GM12878 (cell line): ENCODE measurements around the gene CNTNAP2. TPM values are rescaled to one million over a fixed set of nuclear protein-coding genes. Genes with fewer than 3 reads are reported as not detected.

ENCODE experiments used
- ATAC-seq: fragments of 200-7000 bp; cut with Tn5 transposase; 3 replicates; pipeline ENCODE4 v1.9.1; 2020; ENCODE audit warnings: mild to moderate bottlenecking, moderate library complexity
- BruUV-seq: library from RNA; stranded (reverse); fragments of 400-500 nt; replicated peaks from 2 replicates; lab custom pipeline; 2021; lab: Mats Ljungman, UMichigan
- CTCF ChIA-PET: fragments of 300-600 bp; sonication (Branson Sonifier 250); formaldehyde crosslinking; extraction: SDS; loops from one replicate; lab custom pipeline; 2021; ENCODE audit warnings: inconsistent platforms; lab: Yijun Ruan, JAX
- POLR2A ChIA-PET: fragments of 350-600 bp; formaldehyde crosslinking; extraction: SDS; loops from one replicate; lab custom pipeline; 2021; ENCODE audit warnings: inconsistent platforms; lab: Charles Lee
- RAD21 ChIA-PET: fragments of 300-600 bp; sonication (Branson Sonifier 250); formaldehyde crosslinking; loops from one replicate; lab custom pipeline; 2023; ENCODE audit warnings: antibody characterized with exemption; ENCODE audit not compliant: unreplicated experiment; lab: Charles Lee
- SMC1A ChIA-PET: fragments of 300-600 bp; sonication (Branson Sonifier 250); formaldehyde crosslinking; loops from one replicate; lab custom pipeline; 2023; ENCODE audit not compliant: unreplicated experiment, uncharacterized antibody; lab: Charles Lee
- DNase-seq: peaks from one replicate; pipeline ENCODE4 v3.0.0-alpha.2; 2011; ENCODE audit warnings: low read depth, low spot score
- FAIRE-seq: peaks from 3 replicates; lab custom pipeline; 2011; peaks lifted over from hg19 to GRCh38; lab: Jason Lieb, UNC
- H2AFZ ChIP-seq: 2 replicates; pipeline ENCODE4 v1.6.0; 2011; ENCODE audit warnings: low read depth, low read length, control low read depth; ENCODE audit not compliant: control insufficient read depth
- H3K27ac ChIP-seq: 2 replicates; pipeline ENCODE4 v1.5.1; 2011; ENCODE audit warnings: control low read depth; ENCODE audit not compliant: control insufficient read depth, insufficient read depth
- H3K27me3 ChIP-seq, 2 experiments: replicated peaks in 1 of 2; 2 replicates each; pipeline versions ENCODE4 v1.6.0 to v1.6.1; 2011; ENCODE audit warnings: low read length in 1 of 2; ENCODE audit not compliant: control insufficient read depth in 2 of 2, insufficient read depth in 2 of 2
- H3K36me3 ChIP-seq, 2 experiments: 2 replicates each; pipeline ENCODE4 v1.5.1; 2011; ENCODE audit warnings: low read length in 1 of 2; ENCODE audit not compliant: control insufficient read depth in 2 of 2, insufficient read depth in 2 of 2
- H3K4me1 ChIP-seq: 2 replicates; pipeline ENCODE4 v1.6.1; 2011; ENCODE audit warnings: mild to moderate bottlenecking, low read length, moderate library complexity, mixed read lengths; ENCODE audit not compliant: control insufficient read depth, insufficient read depth
- H3K4me2 ChIP-seq: 2 replicates; pipeline ENCODE4 v1.6.0; 2011; ENCODE audit warnings: control low read depth; ENCODE audit not compliant: control insufficient read depth, insufficient read depth
- H3K4me3 ChIP-seq: fragments of 200-600 bp; sonication (generic); 2 replicates; pipeline ENCODE4 v1.5.1; 2016
- H3K79me2 ChIP-seq: 2 replicates; pipeline ENCODE4 v1.6.0; 2011; ENCODE audit warnings: low read length; ENCODE audit not compliant: control insufficient read depth, insufficient read depth
- H3K9ac ChIP-seq: 2 replicates; pipeline ENCODE4 v1.8.0; 2011; ENCODE audit warnings: low read length, control low read depth, mixed read lengths; ENCODE audit not compliant: control insufficient read depth, insufficient read depth
- H3K9me3 ChIP-seq: replicated peaks from 3 replicates; pipeline ENCODE4 v1.5.1; 2011; ENCODE audit warnings: mild to moderate bottlenecking, low read length; ENCODE audit not compliant: control insufficient read depth, insufficient read depth
- H4K20me1 ChIP-seq: 2 replicates; pipeline ENCODE4 v1.6.0; 2011; ENCODE audit not compliant: control insufficient read depth, insufficient read depth
- BHLHE40 ChIP-seq, 2 experiments: fragments of 450-650 bp in 1 of 2; IDR thresholded peaks; 2 replicates each; pipeline ENCODE4 v1.6.1; 2011 to 2017; ENCODE audit warnings: low read depth in 2 of 2, borderline replicate concordance in 1 of 2, improper control_type of control experiment in 1 of 2, low read length in 1 of 2, mild to moderate bottlenecking in 1 of 2
- EED ChIP-seq: sonication (generic); IDR thresholded peaks from 2 replicates; pipeline ENCODE4 v1.6.1; 2016; ENCODE audit warnings: antibody characterized with exemption, low read depth
- EZH2 ChIP-seq: IDR thresholded peaks from 2 replicates; pipeline ENCODE4 v1.6.1; 2012; ENCODE audit warnings: low read depth, mild to moderate bottlenecking, control low read depth, inconsistent platforms, low read length, borderline replicate concordance; ENCODE audit not compliant: control insufficient read depth
- FOS ChIP-seq: IDR thresholded peaks from 3 replicates; pipeline ENCODE4 v1.6.1; 2011; ENCODE audit warnings: borderline replicate concordance; ENCODE audit not compliant: insufficient read length; ENCODE audit errors: extremely low read depth
- FOXK2 ChIP-seq: fragments of 450-650 bp; IDR thresholded peaks from 2 replicates; pipeline ENCODE4 v1.6.1; 2017; ENCODE audit warnings: mild to moderate bottlenecking, moderate library complexity
- HSF1 ChIP-seq: fragments of 150-350 bp; IDR thresholded peaks from 2 replicates; pipeline ENCODE4 v1.6.1; 2014; ENCODE audit warnings: mild to moderate bottlenecking, low read depth, low read length
- IKZF2 ChIP-seq, 2 experiments: fragments of 450-650 bp; IDR thresholded peaks; 2 replicates each; pipeline ENCODE4 v1.6.1; 2017; ENCODE audit warnings: mild to moderate bottlenecking in 2 of 2, moderate library complexity in 2 of 2
- MTA2 ChIP-seq: fragments of 450-650 bp; IDR thresholded peaks from 2 replicates; pipeline ENCODE4 v1.6.1; 2016; ENCODE audit warnings: low read depth, mild to moderate bottlenecking, moderate library complexity
- NFYA ChIP-seq: IDR thresholded peaks from 2 replicates; pipeline ENCODE4 v1.6.1; 2011; ENCODE audit warnings: low read depth, mild to moderate bottlenecking, low read length, improper control_type of control experiment, borderline replicate concordance
- SUZ12 ChIP-seq: fragments of 200-600 bp; sonication (generic); IDR thresholded peaks from one replicate; pipeline ENCODE4 v1.6.1; 2018; ENCODE audit warnings: antibody characterized with exemption, mild to moderate bottlenecking; ENCODE audit not compliant: unreplicated experiment
- TCF3 ChIP-seq: IDR thresholded peaks from 2 replicates; pipeline ENCODE4 v1.6.1; 2012; ENCODE audit warnings: low read depth, mild to moderate bottlenecking, low read length, borderline replicate concordance; ENCODE audit not compliant: insufficient read depth
- ZNF622 ChIP-seq: fragments of 450-650 bp; IDR thresholded peaks from 2 replicates; pipeline ENCODE4 v1.6.1; 2017; ENCODE audit warnings: mild to moderate bottlenecking, inconsistent platforms
- ZSCAN29 ChIP-seq: fragments of 450-650 bp; IDR thresholded peaks from 2 replicates; pipeline ENCODE4 v1.6.1; 2017; ENCODE audit warnings: mild to moderate bottlenecking, moderate library complexity
- ZZZ3 ChIP-seq: IDR thresholded peaks from 2 replicates; pipeline ENCODE4 v1.6.1; 2011; ENCODE audit warnings: low read depth; ENCODE audit not compliant: control insufficient read depth, insufficient read length
- WGBS: methylation state at CpG from one replicate; pipeline ENCODE4 v1.1.6; 2016; ENCODE audit warnings: low lambda C conversion rate; ENCODE audit not compliant: insufficient replicate concordance, insufficient coverage; ENCODE audit errors: missing lambda C conversion rate; 5-methylcytosine and 5-hydroxymethylcytosine counted together
- in situ Hi-C: fragments of 300-500 bp; cut with MboI; formaldehyde crosslinking; loops from 9 replicates; pipeline ENCODE4 v1.14.3; 2018; ENCODE audit warnings: mixed read lengths
- intact Hi-C: fragments of 100-400 bp; cut with micrococcal nuclease; formaldehyde crosslinking; loops from one replicate; pipeline ENCODE4 v1.14.2; 2022; ENCODE audit not compliant: unreplicated experiment
- polyA plus RNA-seq, 11 experiments: library from polyadenylated mRNA; depleted of rRNA in 4 of 11; unstranded in 6 of 11; stranded (reverse) in 5 of 11; fragments of >200 nt; fragmentation: Nextera tagmentation in 4 of 11; fragmentation: Illumina TruSeq in 1 of 11; extraction: Ambion mirVana in 4 of 11; extraction: Trizol in 1 of 11; gene quantifications; 1 replicate in 1 of 11; 2 replicates in 10 of 11; pipeline versions ENCODE4 v1.2.1 to v1.2.3, GENCODE V29; 2011 to 2016; ENCODE audit warnings: inconsistent platforms in 2 of 11, missing spikeins in 2 of 11, low read depth in 1 of 11
- total RNA-seq, 4 experiments: library from RNA; depleted of rRNA in 3 of 4; stranded (reverse); fragments of >200 nt in 3 of 4; fragmentation: Illumina TruSeq in 1 of 4; extraction: Trizol in 1 of 4; gene quantifications; 2 replicates each; pipeline versions ENCODE4 v1.2.1 to v1.2.3, GENCODE V29; 2013 to 2021

The CNTNAP2 gene
- total and polyA plus RNA-seq, 10 of the 15 experiments (the other 5 are each of a cell fraction or from before 2014, with no cell fraction given), result 0.03 to 0.08 (median 0.03) TPM; not detected in 7

GRCh38 chr7:148340438-148341280 lies 2224.1 kb downstream of the CNTNAP2 start (continued):
- TF ChIP-seq MTA2 (no peak), HSF1 (no peak), IKZF2 (IDR thresholded peaks at IDR 0.05) (no peak), BHLHE40 (IDR thresholded peaks at IDR 0.05; ENCODE audit: borderline replicate concordance in 1 of 2, low read depth in 2 of 2, low read length in 1 of 2) (no peak)

DNA sequence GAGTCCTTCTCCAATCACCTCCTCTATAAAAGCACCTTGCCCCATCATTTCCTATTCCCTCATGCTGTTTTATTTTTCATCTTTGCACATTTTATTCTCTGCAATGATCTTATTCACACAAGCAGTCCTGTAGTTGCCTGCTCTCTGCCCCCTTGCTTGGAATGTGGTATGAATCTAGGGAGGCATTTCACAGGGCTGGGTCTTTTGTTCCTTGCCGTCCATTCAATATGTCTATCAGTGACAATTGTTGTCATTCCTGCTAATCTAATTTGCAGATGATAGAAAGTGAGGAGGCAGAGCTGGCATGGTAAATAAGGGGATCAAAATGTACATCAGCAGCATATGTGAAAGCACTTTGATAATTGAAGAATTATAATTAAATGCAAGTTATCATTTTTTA lies 2227.8 kb downstream of the CNTNAP2 start:
- H3K4me3 ChIP-seq, result no peak overlapping the region
- no peak overlapping the region for H3K27ac ChIP-seq
- ChIA-PET CTCF (no interaction called here), RAD21 (no interaction called here), POLR2A (no interaction called here), SMC1A (no interaction called here)
- intact Hi-C loops, result no loop called here
- H3K4me2 ChIP-seq, result no peak overlapping the region
- H4K20me1 ChIP-seq, result no peaks in the 10 kb centered on the region
- ATAC-seq (no peak), FAIRE-seq (no peak), DNase-seq (no peak)
- peaks cover under 1 to 10% of the 10 kb centered on the region in 2 experiments; a peak in 3 of 4 replicates for H3K27me3 ChIP-seq
- no peaks in the 10 kb centered on the region for H3K9me3 ChIP-seq
- BruUV-seq, result no TSS peak
- H3K79me2 ChIP-seq, result no peaks in the 10 kb centered on the region
- H3K9ac ChIP-seq, result no peak overlapping the region
- no peak overlapping the region for H2AFZ ChIP-seq
- WGBS, result 47% methylated on average over 1 of the region's 1 CpG
- H3K36me3 ChIP-seq, result no peaks in the 10 kb centered on the region
- TF ChIP-seq FOS (no peak), TCF3 (no peak), ZNF622 (no peak), SUZ12 (no peak), NFYA (no peak), EED (no peak), FOXK2 (no peak), ZZZ3 (no peak), ZSCAN29 (no peak), EZH2 (no peak)
- no peaks in the 10 kb centered on the region for H3K4me1 ChIP-seq
- in situ Hi-C loops, result no loop called here
